Measurements from ENCODE around the gene HERC5.

HERC5 gene

DNA sequence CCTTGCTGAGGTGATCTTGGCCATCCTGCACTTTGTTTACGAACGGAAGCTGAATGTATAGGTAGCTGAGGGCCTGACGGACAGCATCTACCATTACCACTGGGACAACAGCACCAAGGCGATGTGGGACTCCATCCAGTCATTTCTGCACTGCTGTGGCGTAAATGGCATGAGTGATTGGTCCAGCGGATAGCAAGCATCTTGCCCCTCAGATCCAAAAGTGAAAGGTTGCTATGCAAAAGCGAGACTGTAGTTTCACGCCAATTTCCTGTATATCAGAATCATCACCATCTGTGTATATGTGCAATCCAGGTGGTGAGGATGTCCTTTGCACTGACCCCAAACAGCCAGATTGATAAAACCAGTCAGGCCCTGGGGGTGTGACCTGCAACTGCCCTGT is 70.9 kb downstream of the HERC5 start:
- TF ChIP-seq, protein P1, sequence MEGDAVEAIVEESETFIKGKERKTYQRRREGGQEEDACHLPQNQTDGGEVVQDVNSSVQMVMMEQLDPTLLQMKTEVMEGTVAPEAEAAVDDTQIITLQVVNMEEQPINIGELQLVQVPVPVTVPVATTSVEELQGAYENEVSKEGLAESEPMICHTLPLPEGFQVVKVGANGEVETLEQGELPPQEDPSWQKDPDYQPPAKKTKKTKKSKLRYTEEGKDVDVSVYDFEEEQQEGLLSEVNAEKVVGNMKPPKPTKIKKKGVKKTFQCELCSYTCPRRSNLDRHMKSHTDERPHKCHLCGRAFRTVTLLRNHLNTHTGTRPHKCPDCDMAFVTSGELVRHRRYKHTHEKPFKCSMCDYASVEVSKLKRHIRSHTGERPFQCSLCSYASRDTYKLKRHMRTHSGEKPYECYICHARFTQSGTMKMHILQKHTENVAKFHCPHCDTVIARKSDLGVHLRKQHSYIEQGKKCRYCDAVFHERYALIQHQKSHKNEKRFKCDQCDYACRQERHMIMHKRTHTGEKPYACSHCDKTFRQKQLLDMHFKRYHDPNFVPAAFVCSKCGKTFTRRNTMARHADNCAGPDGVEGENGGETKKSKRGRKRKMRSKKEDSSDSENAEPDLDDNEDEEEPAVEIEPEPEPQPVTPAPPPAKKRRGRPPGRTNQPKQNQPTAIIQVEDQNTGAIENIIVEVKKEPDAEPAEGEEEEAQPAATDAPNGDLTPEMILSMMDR (conservative IDR thresholded peaks at IDR 0.05; ENCODE audit: low read length), result no peak
- no peak overlapping the region for H3K4me3 ChIP-seq (ENCODE audit: low read length)
- DNase-seq (ENCODE audit: low read depth), result no peak

DNA sequence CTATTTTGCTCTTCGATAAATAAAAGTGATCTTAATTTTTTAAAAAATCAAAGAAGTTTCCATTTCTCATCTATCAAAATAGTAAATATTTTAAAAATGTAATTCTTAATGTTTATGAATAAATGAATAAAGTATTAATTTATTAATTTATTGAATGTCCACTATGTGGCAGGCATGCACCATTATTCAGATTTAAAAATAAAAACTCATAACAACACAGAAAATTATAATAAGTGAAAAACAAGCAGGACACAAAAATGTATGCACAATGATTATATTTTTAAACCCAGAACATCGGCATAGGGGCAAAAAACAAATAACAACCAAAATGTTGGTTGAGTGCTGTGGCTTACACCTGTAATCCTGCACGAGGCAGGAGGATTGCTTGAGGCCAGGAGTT is 71.9 kb downstream of the HERC5 start:
- TF ChIP-seq, protein P1 (conservative IDR thresholded peaks at IDR 0.05; ENCODE audit: low read length), result peak; percentile 24
- no peak overlapping the region for H3K4me3 ChIP-seq (ENCODE audit: low read length)
- peak; percentile 16 for DNase-seq (ENCODE audit: low read depth)

DNA sequence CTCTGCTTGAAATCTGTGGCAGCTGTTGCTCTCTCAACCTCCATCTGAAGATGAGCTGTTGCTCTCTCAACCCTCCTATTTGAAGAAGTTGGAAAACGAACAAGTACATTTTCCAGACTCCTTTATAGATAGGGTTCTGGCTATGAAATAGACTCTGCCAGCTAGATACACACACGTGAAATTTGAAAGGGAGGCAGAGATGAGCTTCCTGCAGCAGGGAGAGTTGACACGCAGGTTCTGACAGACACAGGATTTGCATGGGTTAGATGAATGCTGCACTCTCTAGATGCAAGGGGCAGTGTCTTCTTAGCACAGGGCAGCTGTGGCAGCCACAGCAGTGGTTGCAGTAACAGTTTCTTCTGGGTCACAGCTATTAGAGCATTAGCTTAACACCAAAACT is 74.6 kb downstream of the HERC5 start:
- TF ChIP-seq, protein P1 (conservative IDR thresholded peaks at IDR 0.05; ENCODE audit: low read length), result no peak
- no peak overlapping the region; the same call in 1 of the 2 replicates for H3K4me3 ChIP-seq (ENCODE audit: low read length)

DNA sequence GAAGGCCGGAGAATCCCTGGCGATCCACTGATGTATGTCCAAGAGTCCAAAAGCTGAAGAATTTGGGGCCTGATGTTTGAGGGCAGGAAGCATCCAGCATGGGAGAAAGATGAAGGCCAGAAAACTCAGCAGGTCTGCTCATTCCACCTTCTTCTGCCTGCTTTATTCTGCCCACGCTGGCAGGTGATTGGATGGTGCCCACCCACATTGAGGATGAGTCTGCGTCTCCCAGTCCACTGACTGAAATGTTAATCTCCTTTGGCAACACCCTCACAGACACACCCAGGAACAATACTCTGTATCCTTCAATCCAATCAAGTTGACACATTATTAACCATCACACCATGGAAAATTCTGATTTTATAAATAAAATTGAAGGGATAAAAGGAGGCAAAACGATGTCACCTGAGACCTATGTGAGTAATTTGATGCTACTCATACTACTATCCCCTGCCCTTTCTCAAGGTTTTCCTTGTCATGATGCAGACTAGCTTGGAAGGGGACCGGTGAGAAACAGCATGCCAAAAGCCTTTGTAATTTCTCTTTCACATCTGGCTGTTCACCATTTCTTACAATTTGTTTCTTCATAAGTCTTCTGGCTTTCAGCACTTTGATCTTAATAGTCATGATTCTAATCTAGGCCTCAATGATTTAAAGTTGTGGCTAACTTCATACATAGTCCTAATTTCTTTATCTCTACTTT is 76.3 kb downstream of the HERC5 start:
- TF ChIP-seq, protein P1 (conservative IDR thresholded peaks at IDR 0.05; ENCODE audit: low read length), result no peak
- H3K4me3 ChIP-seq (ENCODE audit: low read length), result no peak overlapping the region
- DNase-seq (ENCODE audit: low read depth), result peak; percentile 80

More for the DNA sequence above, 74.6 kb downstream of the HERC5 start:
- DNase-seq (ENCODE audit: low read depth), result peak; percentile 12

DNA sequence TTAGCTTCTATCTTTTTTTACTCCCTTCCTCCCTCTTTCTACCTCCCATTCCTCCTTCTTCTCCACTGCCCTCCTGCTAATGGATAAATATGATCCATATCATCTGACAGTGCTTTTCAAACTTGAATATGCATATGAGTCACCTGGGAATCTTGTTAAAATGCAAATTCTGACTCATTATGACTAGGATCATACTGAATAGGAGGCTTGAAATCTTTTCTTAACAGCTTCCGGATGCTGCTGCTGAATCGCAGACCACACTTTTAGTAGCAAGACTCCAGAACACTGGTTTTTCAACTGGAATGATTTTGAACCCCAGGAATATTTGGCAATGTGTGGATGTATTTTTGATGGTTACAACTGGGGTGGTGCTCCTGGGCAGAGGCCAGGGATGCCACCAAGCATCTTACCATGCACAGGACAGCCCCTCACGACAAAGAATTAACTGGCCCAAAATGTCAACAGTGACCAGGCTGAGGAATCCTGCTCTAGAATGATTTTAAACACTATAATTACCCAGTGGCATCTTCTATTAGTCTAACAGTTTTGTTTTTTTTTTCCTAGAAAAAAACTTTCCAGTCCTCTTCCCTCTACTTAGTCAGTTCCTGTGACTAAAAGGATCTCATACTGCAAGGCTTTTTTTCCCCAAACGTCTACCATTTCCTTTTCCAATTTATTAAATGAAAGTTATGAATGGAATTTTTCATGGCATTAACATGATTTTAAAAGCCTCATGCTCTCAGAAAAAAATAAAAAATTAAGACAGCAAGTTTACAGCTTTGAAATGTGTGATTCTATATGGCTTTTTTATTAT is 77.2 kb downstream of the HERC5 start:
- TF ChIP-seq, protein P1 (conservative IDR thresholded peaks at IDR 0.05; ENCODE audit: low read length), result no peak
- 0 out of 2 replicates have a peak overlapping the region, but pooled peaks have one; percentile 8 for H3K4me3 ChIP-seq (ENCODE audit: low read length)
- DNase-seq (ENCODE audit: low read depth), result peak; percentile 87

DNA sequence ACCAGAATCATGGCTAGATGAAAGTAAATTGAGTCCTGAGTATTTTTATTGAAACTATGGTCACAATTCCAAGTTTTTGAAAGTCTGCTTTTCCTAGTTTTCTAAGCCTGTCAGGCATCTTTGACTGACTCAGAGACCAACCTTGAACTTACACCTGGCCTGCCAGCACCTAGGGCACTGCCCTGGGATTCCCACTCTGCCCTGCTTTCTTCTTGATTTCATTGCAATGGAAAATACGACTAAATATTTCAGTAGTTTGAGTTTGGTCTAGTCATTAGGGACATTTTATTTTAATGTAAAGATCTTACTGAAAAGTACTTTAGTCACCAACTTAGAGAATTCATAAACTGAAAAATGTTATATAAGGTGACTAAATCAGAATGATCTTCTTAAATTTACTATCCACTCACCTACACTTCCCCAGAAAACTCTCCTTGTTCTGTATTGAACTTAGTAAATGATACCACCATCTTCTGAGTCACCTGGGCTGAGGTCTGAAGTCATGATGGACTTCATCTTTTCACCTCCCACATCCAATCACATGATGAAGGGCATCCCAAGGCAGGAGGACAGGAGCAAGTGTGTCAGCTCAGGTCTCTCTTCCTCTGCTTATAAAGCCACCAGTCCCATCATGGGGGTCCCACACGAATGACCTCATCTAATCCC is 78.3 kb downstream of the HERC5 start:
- TF ChIP-seq, protein P1 (conservative IDR thresholded peaks at IDR 0.05; ENCODE audit: low read length), result no peak
- no peak for DNase-seq (ENCODE audit: low read depth)
- H3K4me3 ChIP-seq (ENCODE audit: low read length), result no peak overlapping the region
